ENCODE results near the gene MDC1. TPM values are rescaled to one million over a fixed set of nuclear protein-coding genes. Genes with fewer than 3 reads are reported as not detected.

The MDC1 gene
- total RNA-seq, 3 donors from 2014 or later (not counting 1 experiment from before 2014, with no cell fraction given), result 61.2 to 77.0 (median 64.5) TPM

DNA sequence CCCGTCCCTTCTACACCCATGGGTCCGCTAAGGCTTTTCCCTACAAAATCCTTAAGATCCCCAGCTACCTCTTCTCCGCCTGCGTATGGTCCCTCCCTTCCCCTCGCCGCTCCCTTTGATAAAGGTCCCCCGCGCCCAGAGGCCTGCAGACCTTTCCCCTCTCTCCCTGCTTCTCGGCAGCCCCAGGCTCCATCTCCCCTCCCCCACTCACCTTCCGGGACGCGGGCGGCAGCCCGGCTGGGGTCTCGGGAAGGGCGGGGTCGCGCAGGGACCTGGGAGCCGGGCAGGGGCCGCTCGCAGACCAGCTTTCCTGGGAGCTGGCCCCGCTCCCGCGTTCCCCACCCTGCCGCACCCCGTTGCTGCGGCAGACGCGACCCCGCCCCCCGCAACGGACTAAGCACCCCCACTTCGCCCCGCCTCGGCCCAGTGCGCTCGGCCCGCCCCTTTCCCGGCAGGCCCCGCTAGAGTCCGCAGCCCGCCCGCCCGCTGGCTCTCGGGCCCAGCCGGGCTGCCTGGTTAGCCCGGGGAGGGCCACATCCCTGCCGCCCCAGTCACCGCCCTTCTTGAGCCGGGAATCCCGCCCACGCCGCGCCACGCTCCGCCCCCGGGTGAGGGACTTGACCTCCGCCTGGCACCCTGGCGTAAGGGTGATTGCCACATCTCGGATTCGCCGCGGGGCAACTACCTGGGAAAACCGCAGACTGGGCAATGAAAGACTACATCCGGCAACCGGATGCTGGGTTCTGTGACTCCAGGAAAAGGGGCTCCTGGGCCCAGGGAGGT is 25.4 kb upstream of the MDC1 start, which contains the start of gene FLOT1:
Gene FLOT1, minus strand, starts transcription at position 372 of the 783 bp plus-strand sequence. CDS start 498 bp downstream, outside the sequence.
- peaks cover 50 to 65% of the 10 kb centered on the region in 2 donors for H3K4me1 Mint-ChIP-seq
- H3K4me3 Mint-ChIP-seq, result peak within 1 kb of the TSS; percentile 95
- H3K36me3 Mint-ChIP-seq, result no peaks in the 10 kb centered on the region
- Histone ChIP-seq H3K27me3 (ENCODE audit: control insufficient read depth, insufficient read depth, low read length) (no peaks in the 10 kb centered on the region), H3K9me3 (ENCODE audit: control insufficient read depth, insufficient read depth, low read length) (peaks cover 3% of the 10 kb centered on the region), H3K4me1 (ENCODE audit: control insufficient read depth, insufficient read depth, low read length) (peaks cover 54% of the 10 kb centered on the region), H3K36me3 (ENCODE audit: control insufficient read depth, insufficient read depth, low read length) (peaks cover 31% of the 10 kb centered on the region), H3K27ac (ENCODE audit: low read length) (peak within 1 kb of the TSS; percentile 84), H3K4me3 (ENCODE audit: low read length) (peak within 1 kb of the TSS; percentile 72)
- under 1% methylated on average over 66 of the region's 66 CpGs for WGBS (ENCODE audit: insufficient coverage)
- H3K9me3 Mint-ChIP-seq, result peaks cover 0 to 2% of the 10 kb centered on the region in 2 donors
- TF ChIP-seq CTCF (IDR thresholded peaks at IDR 0.05), result no peak
- intact Hi-C loops (cut with micrococcal nuclease), result loop anchor here (5.0 kb wide), 1 partner anchor 125 kb away; the partner anchor contains the start of genes MRPS18B and PPP1R10
- ATAC-seq, result peak; percentile 78 to 90 (median 78)
- DNase-seq, result peak; percentile 90 to 92
- peak within 1 kb of the TSS; percentile 94 to 96 for H3K27ac Mint-ChIP-seq
- H3K27me3 Mint-ChIP-seq (ENCODE audit: low read depth in 2 of 2), result no peaks in the 10 kb centered on the region

- peak overlapping the region; percentile 94 for H3K4me3 Mint-ChIP-seq
- H3K36me3 Mint-ChIP-seq, result no peaks in the 10 kb centered on the region
- intact Hi-C loops (cut with micrococcal nuclease), result loop anchor here (5.0 kb wide), 1 partner anchor 125 kb away; the partner anchor contains the start of genes MRPS18B and PPP1R10
- Histone ChIP-seq H3K27me3 (ENCODE audit: control insufficient read depth, insufficient read depth, low read length) (no peaks in the 10 kb centered on the region), H3K4me3 (ENCODE audit: low read length) (peak overlapping the region; percentile 72), H3K27ac (ENCODE audit: low read length) (peak overlapping the region; percentile 84), H3K36me3 (ENCODE audit: control insufficient read depth, insufficient read depth, low read length) (peaks cover 31% of the 10 kb centered on the region), H3K4me1 (ENCODE audit: control insufficient read depth, insufficient read depth, low read length) (peaks cover 60% of the 10 kb centered on the region), H3K9me3 (ENCODE audit: control insufficient read depth, insufficient read depth, low read length) (peaks cover 3% of the 10 kb centered on the region)
- peaks cover 0 to 2% of the 10 kb centered on the region in 2 donors for H3K9me3 Mint-ChIP-seq
- H3K27me3 Mint-ChIP-seq (ENCODE audit: low read depth in 2 of 2), result no peaks in the 10 kb centered on the region
- ATAC-seq (no peak), DNase-seq (no peak)
- 15% methylated on average over 13 of the region's 13 CpGs for WGBS (ENCODE audit: insufficient coverage)
- H3K27ac Mint-ChIP-seq, result peak overlapping the region; percentile 94 to 96
- H3K4me1 Mint-ChIP-seq, result peaks cover 57 to 71% of the 10 kb centered on the region in 2 donors
- TF ChIP-seq CTCF (IDR thresholded peaks at IDR 0.05), result no peak
These were observed 24.8 kb upstream of the MDC1 start for GRCh38 chr6:30741789-30742315.

GRCh38 chr6:30741063-30741779 is 24.1 kb upstream of the MDC1 start:
- H3K36me3 Mint-ChIP-seq, result no peaks in the 10 kb centered on the region
- peaks cover 62 to 76% of the 10 kb centered on the region in 2 donors for H3K4me1 Mint-ChIP-seq
- Histone ChIP-seq H3K4me3 (ENCODE audit: low read length) (peak overlapping the region; percentile 72), H3K9me3 (ENCODE audit: control insufficient read depth, insufficient read depth, low read length) (peaks cover 3% of the 10 kb centered on the region), H3K4me1 (ENCODE audit: control insufficient read depth, insufficient read depth, low read length) (peaks cover 67% of the 10 kb centered on the region), H3K27me3 (ENCODE audit: control insufficient read depth, insufficient read depth, low read length) (no peaks in the 10 kb centered on the region), H3K36me3 (ENCODE audit: control insufficient read depth, insufficient read depth, low read length) (peaks cover 31% of the 10 kb centered on the region), H3K27ac (ENCODE audit: low read length) (no peak overlapping the region)
- WGBS (ENCODE audit: insufficient coverage), result 89% methylated on average over 8 of the region's 8 CpGs
- intact Hi-C loops (cut with micrococcal nuclease), result loop anchor here (5.0 kb wide), 1 partner anchor 124 kb away; the partner anchor contains the start of genes MRPS18B and PPP1R10
- no peak for TF ChIP-seq CTCF (IDR thresholded peaks at IDR 0.05)
- H3K27me3 Mint-ChIP-seq (ENCODE audit: low read depth in 2 of 2), result no peaks in the 10 kb centered on the region
- peak overlapping the region; percentile 94 for H3K4me3 Mint-ChIP-seq
- ATAC-seq (no peak), DNase-seq (no peak)
- H3K27ac Mint-ChIP-seq, result peak overlapping the region; percentile 94 to 96
- H3K9me3 Mint-ChIP-seq, result peaks cover 0 to 2% of the 10 kb centered on the region in 2 donors

All from natural killer cell (primary cell).